Measurements from ENCODE around the gene OR1B1.

DNA sequence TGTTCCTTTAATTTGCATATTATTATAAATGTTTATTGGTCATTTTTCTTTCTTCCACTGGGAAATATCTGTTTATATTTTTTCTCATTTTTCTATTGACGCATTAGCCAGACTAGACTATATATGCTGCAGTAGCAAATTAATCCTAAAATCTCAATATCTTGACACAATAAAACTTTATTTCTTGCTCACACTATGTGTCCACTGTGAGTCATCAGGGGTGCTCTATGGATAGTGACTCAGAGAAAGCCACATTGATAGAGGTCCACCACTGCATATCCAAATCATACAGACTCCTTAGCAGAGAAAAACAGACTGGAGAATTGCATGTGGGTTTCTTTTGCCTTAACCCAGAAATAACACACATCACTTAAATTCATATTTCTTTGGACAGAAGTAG, 38.3 kb upstream of the OR1B1 start:
- TF ChIP-seq, protein P1, sequence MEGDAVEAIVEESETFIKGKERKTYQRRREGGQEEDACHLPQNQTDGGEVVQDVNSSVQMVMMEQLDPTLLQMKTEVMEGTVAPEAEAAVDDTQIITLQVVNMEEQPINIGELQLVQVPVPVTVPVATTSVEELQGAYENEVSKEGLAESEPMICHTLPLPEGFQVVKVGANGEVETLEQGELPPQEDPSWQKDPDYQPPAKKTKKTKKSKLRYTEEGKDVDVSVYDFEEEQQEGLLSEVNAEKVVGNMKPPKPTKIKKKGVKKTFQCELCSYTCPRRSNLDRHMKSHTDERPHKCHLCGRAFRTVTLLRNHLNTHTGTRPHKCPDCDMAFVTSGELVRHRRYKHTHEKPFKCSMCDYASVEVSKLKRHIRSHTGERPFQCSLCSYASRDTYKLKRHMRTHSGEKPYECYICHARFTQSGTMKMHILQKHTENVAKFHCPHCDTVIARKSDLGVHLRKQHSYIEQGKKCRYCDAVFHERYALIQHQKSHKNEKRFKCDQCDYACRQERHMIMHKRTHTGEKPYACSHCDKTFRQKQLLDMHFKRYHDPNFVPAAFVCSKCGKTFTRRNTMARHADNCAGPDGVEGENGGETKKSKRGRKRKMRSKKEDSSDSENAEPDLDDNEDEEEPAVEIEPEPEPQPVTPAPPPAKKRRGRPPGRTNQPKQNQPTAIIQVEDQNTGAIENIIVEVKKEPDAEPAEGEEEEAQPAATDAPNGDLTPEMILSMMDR (IDR thresholded peaks at IDR 0.05) = no peak
- TF ChIP-seq POLR2A (IDR thresholded peaks at IDR 0.05) = no peak

Measured in tibial nerve (tissue), 3 donors.